NOMO-1 (cell line): ENCODE measurements around the gene IFT57.
"Not testable (repeated sequence)": the region's sequence is repeated elsewhere in the genome, so short reads cannot be mapped to it uniquely, and the experiment has no call there.

Experiments used
- DNase-seq, 2 experiments: peaks; one replicate each; lab custom pipeline; 2025; ENCODE audit not compliant: unreplicated experiment in 2 of 2; lab: John Stamatoyannopoulos, UW

Gene IFT57

DNA sequence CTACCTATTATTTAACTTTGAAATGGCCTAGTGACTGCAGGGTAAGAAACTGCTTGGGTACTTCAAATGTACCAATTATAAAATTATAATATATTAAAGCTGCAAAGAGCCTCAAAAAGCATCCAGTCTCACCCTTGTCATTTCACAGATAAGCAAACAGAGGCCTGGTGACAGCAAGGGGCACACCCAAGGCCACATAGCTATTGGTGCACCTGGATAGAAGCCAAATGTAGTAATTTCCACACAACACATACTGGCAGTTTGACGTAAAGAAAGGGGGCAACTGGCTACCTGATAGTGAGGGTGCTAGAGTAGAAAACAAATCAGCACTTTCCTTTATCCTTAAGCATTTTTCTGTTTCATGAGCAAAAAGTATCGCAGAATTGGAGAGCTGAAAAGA lies 51.1 kb downstream of the IFT57 start:
- no peak for DNase-seq

DNA sequence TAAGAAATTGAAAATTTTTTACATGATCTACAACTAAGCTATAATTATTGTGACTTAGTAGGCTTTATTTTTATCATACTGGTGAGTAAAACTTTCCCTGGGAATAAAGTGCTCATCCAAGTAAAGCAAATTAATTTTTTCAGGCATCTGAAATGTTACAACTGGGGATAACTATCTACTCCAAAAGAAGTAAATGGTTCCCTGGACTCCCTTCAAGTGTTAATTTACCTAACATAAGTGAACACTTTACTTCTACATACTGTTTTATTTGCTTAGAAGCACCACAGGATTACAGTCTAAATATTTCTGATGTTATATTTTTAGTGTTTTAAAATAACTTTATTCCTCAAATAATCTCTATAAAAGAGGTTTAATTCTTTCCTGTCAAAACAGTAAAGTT lies 57.8 kb downstream of the IFT57 start:
- DNase-seq = no peak

DNA sequence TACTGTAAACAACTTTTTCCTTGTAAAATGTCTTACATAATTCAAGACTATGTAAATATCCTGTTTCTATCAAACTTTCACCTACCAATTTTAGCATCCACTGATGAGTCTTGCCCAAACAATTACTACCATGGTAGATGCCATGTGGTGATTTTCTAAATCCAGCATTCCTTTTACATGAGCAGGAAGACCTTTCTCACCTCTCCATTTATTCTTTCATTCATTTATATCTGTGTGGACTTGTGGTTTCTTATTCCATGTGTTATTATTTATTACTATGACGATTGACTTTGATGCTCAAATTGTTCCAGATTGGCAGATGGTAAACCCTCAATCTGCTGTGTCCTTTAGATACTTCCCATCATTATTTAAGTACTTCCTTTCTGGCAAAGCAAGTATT lies 62.4 kb downstream of the IFT57 start:
- DNase-seq = no peak

- no peak for DNase-seq
Observed at GRCh38 chr3:108159105-108159504, 63.1 kb downstream of the IFT57 start.

DNA sequence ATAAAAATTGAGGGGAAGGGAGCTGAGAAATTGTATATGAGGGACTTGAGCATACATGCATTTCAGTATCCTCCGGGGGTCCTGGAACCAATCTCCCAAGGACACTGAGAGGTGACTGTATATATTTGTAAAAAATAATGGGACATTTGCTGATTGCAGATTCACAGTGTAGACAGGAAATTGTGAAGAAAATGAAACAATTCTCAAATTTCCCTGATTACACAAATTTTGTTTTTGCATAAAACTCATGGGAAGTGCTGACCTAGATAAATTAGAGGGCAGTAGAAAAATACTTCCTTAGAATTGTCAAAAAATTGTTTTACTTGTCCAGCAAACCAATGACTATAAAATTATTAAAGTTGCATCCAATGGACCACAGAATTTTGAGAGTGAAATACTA lies 64.0 kb downstream of the IFT57 start:
- no peak for DNase-seq

GRCh38 chr3:108157273-108157672 lies 65.0 kb downstream of the IFT57 start:
- DNase-seq = no peak

DNA sequence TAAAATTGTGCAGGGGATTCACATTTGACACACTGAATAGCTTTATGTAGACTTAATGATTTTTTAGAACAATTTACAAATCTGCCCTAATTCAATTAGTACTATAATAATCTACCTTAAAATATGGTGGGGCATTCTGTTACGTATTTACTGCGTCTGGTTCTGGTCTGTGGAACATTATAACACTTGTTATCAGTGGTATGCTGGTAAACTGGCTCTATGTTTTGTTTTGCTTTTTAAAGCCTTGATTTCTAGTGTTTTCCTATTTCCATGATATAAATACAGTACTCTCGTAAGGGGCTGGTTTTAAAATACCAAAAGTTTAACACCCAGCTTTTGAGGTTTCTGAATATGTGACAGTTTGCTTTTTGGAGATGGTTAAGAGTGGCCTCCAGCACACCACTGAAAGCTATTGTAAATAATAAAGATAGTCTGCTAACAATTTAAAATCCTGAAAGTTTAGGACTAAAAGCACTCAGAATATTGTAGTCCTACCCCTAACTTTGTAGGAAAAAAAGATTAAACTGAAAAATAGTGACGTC lies 65.8 kb downstream of the IFT57 start:
- DNase-seq = no peak

DNA sequence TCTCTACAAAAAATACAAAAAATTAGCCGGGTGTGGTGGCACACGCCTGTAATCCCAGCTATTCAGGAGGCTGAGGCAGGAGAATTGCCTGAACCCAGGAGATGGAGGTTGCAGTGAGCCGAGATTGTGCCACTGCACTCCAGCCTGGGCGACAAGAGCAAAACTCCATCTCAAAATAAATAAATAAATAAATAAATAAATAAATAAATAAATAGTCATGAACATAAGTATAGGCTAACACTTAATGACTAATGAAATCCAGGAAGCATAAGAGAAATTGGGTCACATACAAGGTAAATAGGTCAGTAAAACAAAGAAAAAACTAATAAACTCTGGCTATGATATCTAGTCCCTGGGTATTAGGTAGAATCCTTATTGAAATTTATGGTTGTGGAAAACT lies 66.6 kb downstream of the IFT57 start:
- not testable (repeated sequence) for DNase-seq

GRCh38 chr3:108153451-108153981 lies 68.7 kb downstream of the IFT57 start:
- DNase-seq = peak; percentile 31 to 36

- DNase-seq = no peak
Observed at GRCh38 chr3:108152274-108152673, 70.0 kb downstream of the IFT57 start.

DNA sequence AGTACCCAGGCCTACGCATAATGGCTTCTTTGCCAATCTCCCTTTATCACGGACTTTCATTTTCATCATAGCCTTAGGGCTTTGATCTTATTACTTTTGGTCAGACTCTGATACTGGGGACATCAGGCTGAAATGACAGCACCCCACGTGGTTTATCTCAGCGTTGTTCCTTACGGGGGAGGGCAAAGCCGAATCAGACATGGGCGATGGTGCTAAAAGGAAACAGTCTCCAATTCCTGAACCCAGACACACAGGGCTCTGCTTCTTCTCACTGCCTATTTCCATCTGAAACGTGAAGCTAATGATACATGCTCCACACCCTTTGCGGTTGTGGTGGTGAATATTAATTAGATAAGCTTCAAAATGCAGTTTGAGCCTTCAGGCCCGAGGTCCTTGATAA lies 72.0 kb downstream of the IFT57 start:
- DNase-seq = no peak

GRCh38 chr3:108146139-108146538 lies 76.1 kb downstream of the IFT57 start:
- DNase-seq = no peak

DNA sequence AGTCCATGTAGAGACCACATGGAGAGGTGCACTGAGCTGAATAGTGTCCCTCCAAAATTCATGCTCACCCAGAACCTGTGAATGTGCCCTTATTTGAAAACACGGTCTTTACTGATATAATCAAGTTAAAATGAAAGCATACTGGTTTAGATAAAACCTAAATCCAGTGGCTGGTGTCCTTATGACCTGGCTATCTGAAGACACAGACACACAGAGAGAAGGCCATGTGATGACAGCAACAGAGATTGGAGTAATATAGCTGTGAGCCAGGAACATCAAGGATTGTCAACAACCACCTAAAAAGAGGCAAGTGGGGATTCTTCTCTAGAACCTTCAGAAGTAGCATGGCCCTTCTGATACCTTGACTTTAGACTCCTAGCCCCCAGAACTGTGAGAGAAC lies 76.6 kb downstream of the IFT57 start:
- DNase-seq = no peak

GRCh38 chr3:108137460-108137814 lies 84.8 kb downstream of the IFT57 start:
- no peak for DNase-seq

GRCh38 chr3:108136561-108137459 lies 85.4 kb downstream of the IFT57 start:
- DNase-seq = no peak

GRCh38 chr3:108134555-108134880 lies 87.7 kb downstream of the IFT57 start:
- peak in 1 of 2 experiments; percentile 72 for DNase-seq

- DNase-seq = no peak
Observed at GRCh38 chr3:108133858-108134554, 88.2 kb downstream of the IFT57 start.

- no peak for DNase-seq
Observed at GRCh38 chr3:108133048-108133369, 89.2 kb downstream of the IFT57 start.

GRCh38 chr3:108131475-108132134 lies 90.6 kb downstream of the IFT57 start:
- DNase-seq = peak; percentile 60 to 84

DNA sequence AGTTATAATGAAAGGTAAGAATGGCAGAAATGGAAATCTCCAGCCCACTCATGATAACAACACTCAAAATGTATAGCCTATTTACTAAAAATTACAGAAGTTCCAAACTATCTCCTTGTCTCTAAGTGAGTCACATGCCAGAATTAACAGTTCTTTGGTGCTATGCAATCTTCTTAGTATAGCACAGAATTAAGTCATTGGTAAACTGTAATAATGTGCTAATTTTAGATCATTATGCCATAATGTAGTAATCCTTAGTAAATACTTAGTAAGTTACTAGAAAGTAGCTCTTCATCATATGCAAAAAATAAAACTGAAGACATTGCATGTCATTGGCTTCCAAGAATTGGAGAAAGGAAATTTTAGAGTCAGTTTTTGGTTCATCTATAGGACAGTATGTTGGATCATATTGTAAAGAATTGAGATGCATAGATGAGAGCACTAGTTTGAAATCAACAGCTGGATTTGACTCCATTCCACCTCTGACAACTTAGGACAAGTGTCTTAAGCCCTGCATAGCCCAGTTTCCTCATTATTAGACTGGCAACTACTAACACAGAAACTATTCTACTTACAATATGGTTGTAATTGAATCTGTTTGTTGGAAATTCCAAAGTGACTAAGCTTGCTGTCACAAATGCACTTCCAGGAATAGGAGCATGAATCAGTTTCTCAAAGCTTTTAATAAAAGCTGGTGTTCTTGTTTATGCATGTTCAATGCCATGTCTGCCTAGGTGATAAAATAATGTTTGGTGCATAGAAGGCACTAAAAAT lies 91.3 kb downstream of the IFT57 start:
- DNase-seq = peak in 1 of 2 experiments; percentile 73

DNA sequence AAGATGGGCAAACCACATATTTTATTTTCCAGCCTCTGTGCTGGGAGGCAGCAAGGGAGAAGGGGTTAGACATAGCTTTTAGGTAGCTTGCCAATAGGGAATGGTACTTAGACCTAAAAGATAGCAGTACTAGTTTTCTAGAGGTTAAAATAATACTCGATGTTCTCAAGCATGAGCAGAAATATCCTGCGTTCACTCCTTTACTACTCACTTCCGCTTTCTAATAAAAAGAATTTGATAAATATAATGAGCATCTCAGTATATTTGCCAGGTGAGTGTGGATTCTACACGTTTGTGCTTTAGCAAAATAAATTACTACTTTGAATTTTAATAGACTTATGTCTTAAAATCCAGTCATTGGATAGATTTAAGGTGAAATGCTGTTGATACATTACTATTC lies 92.0 kb downstream of the IFT57 start:
- DNase-seq = peak in 1 of 2 experiments; percentile 51
